ENCODE data around the gene KLRC3. TPM values are rescaled to one million over a fixed set of nuclear protein-coding genes. Genes with fewer than 3 reads are reported as not detected.
"Not testable (repeated sequence)": the region's sequence is repeated elsewhere in the genome, so short reads cannot be mapped to it uniquely, and the experiment has no call there.

The KLRC3 gene
- total and polyA plus RNA-seq, 2 of the 13 experiments (the other 11 are each of a cell fraction or from before 2014, with no cell fraction given) = not detected

- H3K9ac ChIP-seq (ENCODE audit: insufficient read depth, low read depth, low read length); H3K27ac ChIP-seq (ENCODE audit: extremely low read length, insufficient read depth, low read length); H3K36me3 ChIP-seq (replicated peaks in 1 of 2; ENCODE audit: control insufficient read depth in 1 of 2, insufficient read depth in 2 of 2, low read length in 2 of 2); BruUV-seq (replicated peaks); H3K4me3 ChIP-seq (replicated peaks in 1 of 3; ENCODE audit: insufficient read depth in 1 of 3, low read depth in 2 of 3, low read length in 3 of 3); H3K4me2 ChIP-seq (ENCODE audit: low read depth, low read length); ATAC-seq; in situ Hi-C loops (cut with HindIII; ENCODE audit: extremely low pct_ligation_motif_present, low pct_unique_long_range_greater_than_20kb); DNase-seq (ENCODE audit: low spot score); H2AFZ ChIP-seq (ENCODE audit: low read length); H4K20me1 ChIP-seq (ENCODE audit: insufficient read depth, low read length); intact Hi-C loops (cut with micrococcal nuclease; ENCODE audit: unreplicated experiment); POLR2A ChIA-PET; FAIRE-seq; H3K79me2 ChIP-seq (ENCODE audit: insufficient read depth, low read length); H3K9me3 ChIP-seq (ENCODE audit: low read length); H3K27me3 ChIP-seq (ENCODE audit: control insufficient read depth in 1 of 2, insufficient read depth in 2 of 2, low read length in 2 of 2); CTCF ChIA-PET (ENCODE audit: low intra/inter-chr PET ratio, low total read pairs): not testable (repeated sequence)
- H3K4me1 ChIP-seq (ENCODE audit: insufficient read depth, low read length) = peaks cover 19% of the 10 kb centered on the region
- WGBS (ENCODE audit: low lambda C conversion rate) = 49% methylated on average over 11 of the region's 11 CpGs
Measured at GRCh38 chr12:10394531-10395152, 25.8 kb downstream of the KLRC3 start.

GRCh38 chr12:10393291-10393690, 27.1 kb downstream of the KLRC3 start:
- DNase-seq (ENCODE audit: low spot score) = no peak
- H4K20me1 ChIP-seq (ENCODE audit: insufficient read depth, low read length) = no peaks in the 10 kb centered on the region
- ChIA-PET POLR2A (no interaction called here), CTCF (ENCODE audit: low intra/inter-chr PET ratio, low total read pairs) (no interaction called here)
- BruUV-seq (replicated peaks) = no TSS peak
- no peak overlapping the region for H3K27ac ChIP-seq (ENCODE audit: extremely low read length, insufficient read depth, low read length)
- FAIRE-seq = no peak
- no peaks in the 10 kb centered on the region for H3K27me3 ChIP-seq (ENCODE audit: control insufficient read depth in 1 of 2, insufficient read depth in 2 of 2, low read length in 2 of 2)
- ATAC-seq = no peak
- no peak overlapping the region for H2AFZ ChIP-seq (ENCODE audit: low read length)
- H3K4me1 ChIP-seq (ENCODE audit: insufficient read depth, low read length) = peaks cover 19% of the 10 kb centered on the region
- TF ChIP-seq ATF7 (IDR thresholded peaks at IDR 0.05) = peak; percentile 72
- TF ChIP-seq ATF7 (CRISPR knock-in tag; IDR thresholded peaks at IDR 0.05) = no peak
- no peak for TF ChIP-seq TEAD3 (CRISPR knock-in tag; optimal IDR thresholded peaks at IDR 0.05; ENCODE audit: borderline replicate concordance)
- H3K4me2 ChIP-seq (ENCODE audit: low read depth, low read length) = no peak overlapping the region
- intact Hi-C loops (cut with micrococcal nuclease; ENCODE audit: unreplicated experiment) = no loop called here
- no peaks in the 10 kb centered on the region for H3K9me3 ChIP-seq (ENCODE audit: low read length)
- H3K36me3 ChIP-seq (replicated peaks in 1 of 2; ENCODE audit: control insufficient read depth in 1 of 2, insufficient read depth in 2 of 2, low read length in 2 of 2) = no peaks in the 10 kb centered on the region
- no peaks in the 10 kb centered on the region for H3K79me2 ChIP-seq (ENCODE audit: insufficient read depth, low read length)
- no peak overlapping the region for H3K4me3 ChIP-seq (replicated peaks in 1 of 3; ENCODE audit: insufficient read depth in 1 of 3, low read depth in 2 of 3, low read length in 3 of 3)
- in situ Hi-C loops (cut with HindIII; ENCODE audit: extremely low pct_ligation_motif_present, low pct_unique_long_range_greater_than_20kb) = no loop called here
- 39% methylated on average over 3 of the region's 3 CpGs for WGBS (ENCODE audit: low lambda C conversion rate)
- no peak overlapping the region for H3K9ac ChIP-seq (ENCODE audit: insufficient read depth, low read depth, low read length)

Measured in HepG2 (cell line).